ENCODE results near the gene TUBA1C.
A peak's percentile ranks its signal among the peaks of the same experiment; 100 is the strongest.
"Not testable (repeated sequence)": the region's sequence is repeated elsewhere in the genome, so short reads cannot be mapped to it uniquely, and the experiment has no call there.

Gene TUBA1C

DNA sequence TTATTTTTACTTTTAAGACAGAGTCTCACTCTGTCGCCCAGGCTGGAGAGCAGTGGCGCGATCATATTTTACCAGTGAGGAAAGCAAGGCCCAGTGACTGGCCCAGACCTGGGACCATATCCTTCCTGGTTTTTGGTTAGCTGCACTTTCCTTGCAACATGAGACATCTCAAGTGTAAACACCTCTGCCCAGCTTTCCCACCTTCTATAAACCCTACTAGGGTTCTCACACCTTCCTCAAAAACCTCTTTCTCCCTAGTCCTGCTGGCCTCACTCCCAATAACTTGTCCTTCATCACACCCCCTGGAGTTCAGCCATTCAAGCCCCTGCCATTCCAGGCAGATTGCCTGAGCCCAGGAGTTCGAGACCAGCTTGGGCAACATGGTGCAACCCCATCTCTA, 19.8 kb downstream of the TUBA1C start:
- FAIRE-seq: no peak

DNA sequence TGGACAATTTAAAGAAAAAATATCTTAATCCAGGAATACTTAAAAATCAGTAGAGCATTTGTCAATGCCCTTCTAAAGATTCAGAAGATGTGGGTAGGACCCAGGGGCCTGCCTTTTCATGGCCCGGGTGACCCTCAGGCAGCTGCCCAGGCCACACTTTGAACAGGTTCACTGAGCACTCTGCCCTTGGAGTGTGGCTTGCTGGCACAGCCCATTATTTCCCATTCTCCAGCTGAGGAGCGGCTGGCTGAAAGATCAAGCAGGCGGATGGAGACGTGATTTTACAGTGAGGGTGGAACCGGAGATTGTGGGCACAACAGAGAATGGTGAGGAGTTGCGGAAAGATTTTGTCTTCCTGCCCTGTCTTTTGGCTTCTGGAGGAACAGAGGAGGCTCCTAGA, 23.0 kb downstream of the TUBA1C start:
- FAIRE-seq: no peak

DNA sequence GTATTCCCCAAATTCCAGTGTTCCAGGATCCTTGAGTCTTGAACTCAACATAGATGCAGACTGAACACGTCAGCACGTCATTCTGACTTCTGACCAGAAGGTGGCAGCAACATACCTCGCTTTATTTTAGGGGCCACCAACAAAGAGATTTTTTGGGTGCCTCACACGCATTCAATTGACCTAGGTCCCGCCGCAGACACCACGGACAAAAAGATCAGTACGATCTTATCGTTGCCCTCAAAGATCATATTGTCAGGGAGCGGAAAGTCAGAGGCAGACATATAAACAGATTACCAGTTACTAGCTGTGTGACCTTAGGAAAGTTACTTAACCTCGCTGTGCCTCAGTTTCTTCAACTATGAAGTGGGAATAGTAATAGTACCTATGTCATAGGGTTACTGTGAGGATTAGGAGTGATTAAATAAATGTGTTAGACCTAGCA, 23.6 kb downstream of the TUBA1C start:
- FAIRE-seq: peak; percentile 93

DNA sequence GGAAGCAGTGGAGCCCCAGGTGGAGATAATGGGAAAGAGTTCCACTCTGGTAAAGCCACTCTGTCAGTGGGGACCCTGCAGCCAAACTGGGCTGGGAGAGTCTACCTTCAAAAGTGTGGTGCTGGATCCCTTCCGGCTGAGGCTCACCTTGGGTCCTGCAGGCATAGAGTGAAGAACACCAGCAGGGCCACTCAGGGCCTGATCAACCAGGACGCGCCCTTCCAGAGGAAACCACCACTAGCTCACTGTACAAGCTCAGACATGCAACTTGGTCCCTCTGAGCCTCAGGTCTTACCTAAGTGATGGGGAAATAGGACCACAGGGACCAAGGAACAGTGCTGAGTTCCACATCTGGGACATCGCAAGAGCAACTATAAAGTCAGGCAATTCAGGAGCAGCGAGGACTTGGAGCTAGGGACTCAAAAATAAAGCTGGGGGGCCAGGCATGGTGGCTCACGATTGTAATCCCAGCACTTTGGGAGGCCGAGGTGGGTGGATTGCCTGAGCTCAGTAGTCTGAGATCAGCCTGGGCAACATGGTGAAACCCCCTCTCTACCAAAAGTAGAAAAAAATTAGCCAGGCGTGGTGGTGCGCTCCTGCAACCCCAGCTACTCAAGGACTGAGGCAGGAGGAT, 24.2 kb downstream of the TUBA1C start:
- no peak for FAIRE-seq

DNA sequence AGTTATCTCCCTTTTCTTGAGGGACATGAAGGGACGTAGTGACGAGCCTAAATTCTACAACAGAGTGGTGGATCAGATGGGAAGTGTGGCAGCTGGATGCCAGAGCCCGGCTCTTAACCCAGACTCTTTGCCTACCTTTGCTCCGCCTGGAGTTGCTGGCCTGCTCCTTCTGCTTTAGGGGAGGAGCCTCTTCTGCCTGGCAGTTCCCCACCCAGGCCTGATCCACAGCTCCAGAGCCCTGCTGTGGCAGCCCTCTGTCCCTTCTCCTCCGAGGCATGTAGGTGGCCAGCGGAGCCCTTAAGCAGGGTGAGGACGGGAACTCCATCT, 27.8 kb downstream of the TUBA1C start:
- FAIRE-seq: no peak

DNA sequence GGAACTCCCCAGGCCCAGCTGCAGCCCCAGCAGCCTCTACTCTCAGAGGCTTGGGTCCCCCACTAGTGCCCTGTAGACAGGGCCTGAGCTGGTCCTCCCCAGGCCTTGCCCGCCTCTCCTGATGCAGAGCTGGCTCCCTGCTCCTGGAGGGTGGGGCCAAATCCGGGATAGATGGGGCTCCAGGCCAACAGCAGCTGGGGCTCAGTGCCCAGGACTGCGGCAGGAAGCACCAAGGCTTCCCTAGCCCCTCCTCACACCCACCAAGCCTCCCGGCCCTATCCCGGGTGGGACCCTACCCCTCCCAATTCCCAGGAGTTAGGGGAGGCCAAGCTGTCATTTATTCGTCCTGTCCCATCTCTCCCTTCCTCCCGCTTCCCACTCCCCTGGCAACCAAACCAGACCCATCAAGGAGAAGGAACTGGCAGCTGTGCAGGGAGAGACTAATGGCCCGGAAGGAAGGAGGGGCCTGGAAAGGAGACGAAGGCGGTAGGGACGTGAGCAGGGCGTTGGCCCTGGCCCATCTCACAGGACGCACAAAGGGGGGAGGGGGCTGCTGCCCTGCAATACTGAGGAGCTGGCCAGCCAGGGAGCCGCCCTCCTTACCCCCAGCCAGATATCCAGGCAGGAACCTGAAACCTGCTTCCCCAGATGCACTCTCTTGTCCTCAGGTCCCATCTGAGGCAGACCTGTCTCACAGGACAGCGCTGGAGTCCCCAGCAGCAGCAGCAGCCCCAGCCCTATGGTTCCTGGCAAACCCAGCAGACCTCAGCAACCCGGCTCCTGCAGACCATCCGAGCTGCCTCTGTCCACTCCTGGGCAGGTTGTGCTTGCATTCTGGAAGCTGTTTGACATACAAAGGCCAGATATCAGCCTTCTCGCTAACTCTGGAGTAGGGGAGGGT, 28.4 kb downstream of the TUBA1C start:
- no peak for FAIRE-seq

DNA sequence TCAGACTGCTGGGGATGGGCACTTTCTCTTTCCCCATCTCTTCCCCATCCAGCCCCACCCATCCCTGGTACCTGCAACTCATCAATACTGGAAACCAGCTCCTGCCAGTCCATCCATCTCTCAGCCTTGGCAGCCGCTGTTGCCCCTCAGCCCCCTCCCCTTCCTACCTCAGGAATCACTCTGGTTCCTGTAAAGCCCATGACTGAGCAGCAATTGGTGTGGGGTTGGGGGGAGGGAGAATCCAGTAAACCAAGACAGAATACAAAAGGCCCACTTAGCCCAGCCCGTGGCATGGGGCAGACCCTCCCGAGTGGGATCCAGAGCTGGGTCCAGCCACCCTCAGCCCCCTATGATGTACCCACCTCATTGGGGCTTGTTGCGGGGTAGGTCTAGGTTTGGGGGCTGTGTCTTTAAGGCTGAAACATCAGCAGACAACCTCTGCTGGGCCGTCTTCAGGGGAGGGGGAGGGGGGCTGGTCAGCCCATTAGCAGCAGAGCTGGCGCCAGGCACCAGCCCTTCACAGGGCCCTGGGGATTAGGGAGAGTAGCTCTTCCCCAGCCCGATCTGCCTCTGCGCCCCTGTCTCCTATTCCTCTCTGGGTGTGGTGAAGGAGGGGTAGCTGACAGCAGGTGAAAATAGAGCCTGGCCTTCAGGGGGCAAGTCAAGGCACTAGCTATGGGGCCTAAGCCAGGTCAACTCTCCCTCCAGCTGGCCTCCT, 29.4 kb downstream of the TUBA1C start:
- FAIRE-seq: no peak

DNA sequence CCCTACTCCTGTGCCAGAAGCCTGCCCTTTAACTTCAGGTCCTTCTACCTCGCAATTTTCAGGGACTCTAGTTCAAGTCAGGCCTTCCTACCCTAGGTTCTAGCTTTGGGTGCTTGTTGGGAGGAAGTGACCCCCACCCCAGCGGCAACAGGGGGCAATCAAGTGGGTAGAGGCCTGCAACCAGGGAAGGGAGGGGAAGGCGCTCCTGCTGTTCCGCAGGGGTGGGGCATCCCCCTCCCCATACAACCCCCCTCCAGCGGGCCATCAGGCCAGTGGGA, 29.9 kb downstream of the TUBA1C start:
- no peak for FAIRE-seq

DNA sequence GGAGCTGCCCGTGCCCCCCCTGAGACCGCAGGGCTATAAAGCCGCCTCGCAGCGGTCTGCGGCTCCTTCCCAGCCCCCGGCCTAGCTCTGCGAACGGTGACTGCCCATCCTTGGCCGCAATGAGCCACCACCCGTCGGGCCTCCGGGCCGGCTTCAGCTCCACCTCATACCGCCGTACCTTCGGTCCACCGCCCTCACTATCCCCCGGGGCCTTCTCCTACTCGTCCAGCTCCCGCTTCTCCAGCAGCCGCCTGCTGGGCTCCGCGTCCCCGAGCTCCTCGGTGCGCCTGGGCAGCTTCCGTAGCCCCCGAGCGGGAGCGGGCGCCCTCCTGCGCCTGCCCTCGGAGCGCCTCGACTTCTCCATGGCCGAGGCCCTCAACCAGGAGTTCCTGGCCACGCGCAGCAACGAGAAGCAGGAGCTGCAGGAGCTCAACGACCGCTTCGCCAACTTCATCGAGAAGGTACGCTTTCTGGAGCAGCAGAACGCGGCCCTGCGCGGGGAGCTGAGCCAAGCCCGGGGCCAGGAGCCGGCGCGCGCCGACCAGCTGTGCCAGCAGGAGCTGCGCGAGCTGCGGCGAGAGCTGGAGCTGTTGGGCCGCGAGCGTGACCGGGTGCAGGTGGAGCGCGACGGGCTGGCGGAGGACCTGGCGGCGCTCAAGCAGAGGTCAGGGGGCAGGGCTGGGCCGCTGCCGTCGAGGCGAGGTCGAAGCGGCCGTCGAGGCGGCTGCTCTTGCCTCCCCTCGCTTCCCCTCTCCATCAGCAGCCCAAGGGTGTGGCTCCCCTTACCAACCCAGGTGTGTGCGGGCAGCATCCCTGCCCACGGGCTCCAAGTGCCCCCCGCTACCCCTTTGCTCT, 30.4 kb downstream of the TUBA1C start, which contains the start of gene PRPH:
TSS of gene PRPH (plus strand) at position 66 of the 855 bp plus-strand sequence. CDS start at position 120, 54 bp downstream.
- FAIRE-seq: no peak

DNA sequence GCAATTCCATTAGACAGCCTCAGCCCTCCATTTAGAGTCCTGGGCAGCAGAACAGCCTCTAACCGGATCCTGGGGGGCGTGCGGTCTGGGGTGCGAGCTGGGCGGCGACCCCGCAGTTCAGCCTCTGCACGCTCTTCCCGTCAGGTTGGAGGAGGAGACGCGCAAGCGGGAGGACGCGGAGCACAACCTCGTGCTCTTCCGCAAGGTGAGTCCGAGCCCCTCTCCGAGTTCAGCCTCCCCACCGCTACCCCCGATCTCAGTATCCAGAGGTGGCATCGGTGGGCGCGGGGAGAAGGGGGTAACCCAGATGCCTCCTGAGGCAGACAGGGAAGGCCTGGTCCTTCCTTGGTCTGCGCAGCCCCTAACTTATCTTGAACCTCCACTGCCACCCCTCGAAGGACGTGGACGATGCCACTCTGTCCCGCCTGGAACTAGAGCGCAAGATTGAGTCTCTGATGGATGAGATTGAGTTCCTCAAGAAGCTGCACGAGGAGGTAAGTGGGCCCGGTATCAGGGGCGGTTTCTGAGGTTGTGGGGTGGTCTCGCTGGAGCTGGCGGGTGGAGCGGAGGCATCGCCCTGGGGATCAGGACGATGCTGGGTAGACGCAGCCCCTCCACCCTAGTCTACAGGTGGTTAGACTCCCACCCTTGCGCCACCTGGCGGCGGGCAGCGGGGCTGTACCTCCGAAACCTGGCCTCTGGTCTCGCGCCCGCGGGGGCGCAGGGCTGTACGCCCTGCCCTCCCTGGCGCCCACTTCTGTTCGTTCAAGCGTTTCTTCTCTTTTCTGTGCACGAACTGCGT, 31.4 kb downstream of the TUBA1C start:
- no peak for FAIRE-seq

DNA sequence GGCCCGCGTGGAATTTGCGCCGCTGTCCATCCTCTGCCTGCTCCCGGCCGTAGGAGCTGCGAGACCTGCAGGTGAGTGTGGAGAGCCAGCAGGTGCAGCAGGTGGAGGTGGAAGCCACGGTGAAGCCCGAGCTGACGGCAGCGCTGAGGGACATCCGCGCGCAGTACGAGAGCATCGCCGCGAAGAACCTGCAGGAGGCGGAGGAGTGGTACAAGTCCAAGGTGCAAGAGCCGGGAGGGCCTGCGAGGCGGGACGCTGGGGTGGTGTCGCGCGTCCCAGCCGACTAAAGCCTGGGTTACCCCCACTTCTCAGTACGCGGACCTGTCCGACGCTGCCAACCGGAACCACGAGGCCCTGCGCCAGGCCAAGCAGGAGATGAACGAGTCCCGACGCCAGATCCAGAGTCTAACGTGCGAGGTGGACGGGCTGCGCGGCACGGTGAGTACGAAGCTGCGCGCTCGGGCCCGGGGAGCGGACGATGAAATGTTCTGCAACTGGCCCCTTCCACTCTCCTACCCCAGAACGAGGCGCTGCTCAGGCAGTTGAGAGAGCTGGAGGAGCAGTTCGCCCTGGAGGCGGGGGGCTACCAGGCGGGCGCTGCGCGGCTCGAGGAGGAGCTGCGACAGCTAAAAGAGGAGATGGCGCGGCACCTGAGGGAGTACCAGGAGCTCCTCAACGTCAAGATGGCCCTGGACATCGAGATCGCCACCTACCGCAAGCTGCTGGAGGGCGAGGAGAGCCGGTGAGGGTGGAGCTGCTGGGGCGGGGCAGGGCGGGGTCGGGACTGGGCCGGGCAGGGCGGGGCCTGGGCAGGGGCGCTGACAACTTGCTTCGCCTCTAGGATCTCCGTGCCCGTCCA, 32.2 kb downstream of the TUBA1C start:
- no peak for FAIRE-seq

DNA sequence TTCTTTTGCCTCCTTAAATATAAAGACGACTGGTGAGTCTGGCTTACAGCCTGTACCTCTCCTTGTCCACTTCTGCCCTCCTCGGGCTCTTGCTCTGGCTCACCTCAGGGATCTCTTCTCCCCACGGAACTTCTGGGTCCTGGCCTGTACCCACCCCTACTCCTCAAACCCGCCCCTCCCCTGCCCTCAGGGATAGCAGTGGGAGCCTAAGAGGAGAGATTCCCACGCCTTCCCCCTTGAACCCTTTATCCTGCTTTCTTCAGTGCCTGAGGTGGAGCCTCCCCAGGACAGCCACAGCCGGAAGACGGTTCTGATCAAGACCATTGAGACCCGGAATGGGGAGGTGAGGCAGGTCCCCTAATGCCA, 32.8 kb downstream of the TUBA1C start:
- no peak for FAIRE-seq

DNA sequence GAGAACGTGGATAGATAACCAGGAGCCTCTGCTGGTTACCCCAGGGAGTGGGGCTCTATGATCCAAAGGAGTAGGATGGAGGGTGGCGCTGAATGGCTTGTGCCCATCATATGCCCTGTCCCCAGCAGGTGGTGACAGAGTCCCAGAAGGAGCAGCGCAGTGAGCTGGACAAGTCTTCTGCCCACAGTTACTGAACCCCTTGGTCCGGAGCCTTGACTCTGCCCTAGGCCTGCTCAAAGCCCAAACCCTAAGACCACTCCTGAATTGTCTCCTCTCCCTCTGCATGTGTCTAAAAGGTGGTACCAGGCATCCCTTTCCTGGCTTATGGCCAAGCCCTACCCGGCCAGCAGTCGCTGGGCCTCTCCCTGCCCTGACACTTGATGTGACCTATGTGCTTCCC, 33.3 kb downstream of the TUBA1C start:
- FAIRE-seq: no peak

DNA sequence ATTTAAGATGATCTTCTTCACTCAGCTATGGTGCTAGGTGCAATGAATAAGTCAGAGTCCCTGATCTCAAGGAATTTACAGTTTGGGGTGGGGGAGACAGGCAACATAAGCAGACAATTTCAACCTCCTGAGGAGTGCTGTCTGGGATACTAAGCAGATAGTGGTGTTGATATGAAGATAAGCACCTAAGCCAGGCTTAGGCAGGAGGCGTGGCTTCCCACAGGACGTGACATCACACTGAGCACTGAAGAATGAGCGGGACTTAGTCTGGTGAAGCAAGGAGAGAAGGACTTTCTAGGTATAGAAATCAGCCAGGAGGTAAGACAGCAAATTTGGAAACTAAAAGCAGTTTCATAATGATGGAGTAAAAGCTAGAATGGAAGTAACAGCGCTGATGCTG, 36.9 kb downstream of the TUBA1C start:
- no peak for FAIRE-seq

DNA sequence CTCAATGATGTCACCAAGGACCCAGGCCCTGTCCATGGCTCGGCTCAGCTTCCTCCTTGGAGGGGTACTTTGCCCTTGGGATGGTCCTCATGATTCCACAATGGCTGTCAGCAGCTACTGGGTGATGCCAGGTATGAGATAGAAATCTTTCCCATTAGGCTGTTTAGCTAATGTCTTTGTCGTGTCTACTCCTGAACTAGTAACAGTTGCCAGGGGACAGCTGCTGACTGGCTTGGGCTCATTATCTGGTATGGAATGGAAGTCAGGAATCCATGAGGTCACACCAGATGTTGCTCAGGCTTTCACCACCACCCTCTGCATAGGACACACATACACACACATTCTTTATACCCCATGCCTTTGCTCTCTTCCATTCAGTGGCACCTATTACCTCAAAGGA, 39.3 kb downstream of the TUBA1C start:
- no peak for FAIRE-seq

DNA sequence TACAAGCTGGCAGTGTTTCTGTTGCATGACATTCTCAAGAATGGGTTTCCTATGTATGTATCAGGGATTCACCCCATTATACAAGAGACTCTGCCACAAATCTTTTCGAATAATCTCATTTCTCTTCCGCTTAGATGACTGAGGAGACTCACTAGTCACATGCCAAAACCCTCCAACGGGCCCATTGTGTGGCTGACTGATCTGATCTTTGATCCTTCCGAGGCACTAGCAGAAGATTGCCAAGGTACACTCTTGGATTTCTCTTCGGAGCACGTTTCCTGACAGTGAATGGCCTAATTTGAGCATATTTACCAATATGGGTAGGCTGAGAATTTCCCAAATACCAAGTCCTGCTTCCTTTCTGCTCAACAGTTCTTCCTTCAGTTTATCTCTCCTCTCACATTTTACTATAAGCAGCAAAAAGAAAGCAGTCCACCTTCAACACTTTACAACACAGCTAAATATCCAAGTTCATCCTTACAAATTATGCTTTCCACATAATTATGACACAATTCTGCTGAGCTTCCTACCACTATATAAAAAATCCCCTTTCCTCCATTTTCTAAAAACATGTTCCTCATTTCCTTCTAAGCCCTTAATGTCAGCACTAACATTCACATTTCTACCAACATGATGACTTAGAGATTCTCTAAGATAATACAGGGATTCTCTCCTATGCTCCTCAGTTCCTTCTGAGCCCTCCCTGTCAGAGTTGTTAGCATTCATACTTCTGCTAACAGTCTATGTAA, 41.1 kb downstream of the TUBA1C start:
- no peak for FAIRE-seq

DNA sequence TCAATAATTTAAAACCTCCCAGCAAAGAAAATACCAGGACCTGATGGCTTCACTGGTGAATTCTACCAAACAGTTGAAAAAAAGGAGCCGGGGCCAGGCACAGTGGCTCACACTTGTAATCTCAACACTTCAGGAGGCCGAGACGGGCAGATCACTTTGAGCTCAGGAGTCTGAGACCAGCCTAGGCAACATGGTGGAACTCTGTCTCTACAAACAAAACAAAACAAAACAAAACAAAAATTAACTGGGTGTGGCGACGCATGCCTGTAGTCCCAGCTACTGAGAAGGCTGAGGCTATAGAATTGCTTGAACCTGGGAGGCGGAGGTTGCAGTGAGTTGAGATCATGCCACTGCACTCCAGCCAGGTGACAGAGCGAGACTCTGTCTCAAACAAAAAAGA, 44.5 kb downstream of the TUBA1C start:
- FAIRE-seq: no peak

DNA sequence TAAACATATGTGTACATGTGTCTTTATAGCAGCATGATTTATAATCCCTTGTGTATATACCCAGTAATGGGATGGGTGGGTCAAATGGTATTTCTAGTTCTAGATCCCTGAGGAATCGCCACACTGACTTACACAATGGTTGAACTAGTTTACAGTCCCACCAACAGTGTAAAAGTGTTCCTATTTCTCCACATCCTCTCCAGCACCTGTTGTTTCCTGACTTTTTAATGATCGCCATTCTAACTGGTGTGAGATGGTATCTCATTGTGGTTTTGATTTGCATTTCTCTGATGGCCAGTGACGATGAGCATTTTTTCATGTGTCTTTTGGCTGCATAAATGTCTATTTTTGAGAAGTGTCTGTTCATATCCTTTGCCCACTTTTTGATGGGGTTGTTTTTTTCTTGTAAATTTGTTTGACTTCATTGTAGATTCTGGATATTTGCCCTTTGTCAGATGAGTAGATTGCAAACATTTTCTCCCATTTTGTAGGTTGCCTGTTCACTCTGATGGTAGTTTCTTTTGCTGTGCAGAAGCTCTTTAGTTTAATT, 45.6 kb downstream of the TUBA1C start:
- FAIRE-seq: not testable (repeated sequence)

DNA sequence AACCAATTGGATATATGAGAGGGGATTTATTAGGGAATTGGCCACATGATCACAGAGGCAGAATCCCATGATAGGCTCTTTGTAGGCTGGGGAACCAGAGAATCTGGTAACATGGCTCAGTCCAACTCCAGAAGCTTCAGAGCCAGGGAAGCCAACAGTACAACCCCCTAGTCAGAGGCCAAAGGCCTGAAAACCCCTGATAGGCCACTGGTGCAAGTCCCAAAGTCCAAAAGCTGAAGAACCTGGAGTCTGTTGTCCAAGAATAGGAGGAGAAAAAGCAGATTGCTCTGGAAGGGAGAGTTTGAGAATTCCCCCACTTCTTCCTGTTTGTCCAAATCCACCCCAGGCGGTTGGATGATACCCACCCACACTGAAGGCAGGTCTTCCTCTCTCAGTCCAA, 49.9 kb downstream of the TUBA1C start:
- FAIRE-seq: no peak

DNA sequence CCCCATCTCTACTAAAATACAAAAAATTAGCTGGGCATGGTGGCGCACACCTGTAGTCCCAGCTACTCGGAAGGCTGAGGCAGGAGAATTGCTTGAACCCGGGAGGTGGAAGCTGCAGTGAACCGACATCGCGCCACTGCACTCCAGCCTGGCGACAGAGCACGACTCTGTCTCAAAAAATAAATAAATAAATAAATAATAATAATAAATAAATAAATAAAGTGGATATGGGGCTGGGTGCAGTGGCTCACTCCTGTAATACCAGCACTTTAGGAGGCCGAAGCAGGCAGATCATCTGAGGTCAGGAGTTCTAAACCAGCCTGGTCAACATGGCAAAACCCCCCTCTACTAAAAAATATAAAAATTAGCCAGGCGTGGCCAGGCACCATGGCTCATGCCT, 52.2 kb downstream of the TUBA1C start:
- FAIRE-seq: not testable (repeated sequence)
